ENCODE data around the gene ERBB4.

DNA sequence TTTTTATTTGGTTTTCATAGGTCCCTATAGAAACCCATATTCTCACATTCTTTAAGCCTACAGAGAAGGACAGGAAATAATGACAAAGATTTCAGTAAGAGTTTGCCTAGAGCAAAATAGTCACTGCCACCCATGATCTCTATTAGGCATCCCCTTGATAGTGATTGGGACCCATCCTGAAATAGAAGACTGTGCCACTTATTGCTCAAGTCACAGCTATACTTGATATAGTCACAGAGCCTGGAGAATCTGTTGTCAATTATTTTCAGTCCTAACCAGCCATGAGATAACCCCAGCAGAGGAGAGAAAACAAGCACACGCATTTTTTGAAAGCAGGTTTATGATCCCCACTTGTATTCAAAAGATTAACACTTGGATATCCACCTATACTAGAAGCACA is 8.2 kb downstream of the ERBB4 start:
- TF ChIP-seq POLR2A (IDR thresholded peaks at IDR 0.05) (no peak), CTCF (IDR thresholded peaks at IDR 0.05) (no peak)

Measured in Peyer's patch (tissue), 4 donors.